GM23338 (cell line): ENCODE measurements around the gene TRDN.

Experiments used
- CREB1 ChIP-seq: fragments of 250-450 bp; sonication (Bioruptor Pico); IDR thresholded peaks from 2 replicates; pipeline ENCODE4 v1.5.0; 2020; ENCODE audit warnings: low read depth, mild to moderate bottlenecking, moderate library complexity
- EZH2 ChIP-seq: fragments of 200-600 bp; sonication (generic); IDR thresholded peaks from one replicate; pipeline ENCODE4 v1.8.0; 2017; ENCODE audit warnings: antibody characterized with exemption, mild to moderate bottlenecking, low read depth; ENCODE audit not compliant: unreplicated experiment
- EZH2phosphoT487 ChIP-seq: fragments of 200-600 bp; sonication (generic); IDR thresholded peaks from one replicate; pipeline ENCODE4 v1.8.1; 2018; ENCODE audit warnings: antibody characterized with exemption; ENCODE audit not compliant: unreplicated experiment
- JUNB ChIP-seq: IDR thresholded peaks from one replicate; pipeline ENCODE4 v1.6.1; 2016; ENCODE audit warnings: antibody characterized with exemption; ENCODE audit not compliant: unreplicated experiment
- NANOG ChIP-seq: IDR thresholded peaks from 2 replicates; pipeline ENCODE4 v1.6.1; 2016; ENCODE audit warnings: antibody characterized with exemption, borderline replicate concordance
- POLR2AphosphoS5 ChIP-seq: IDR thresholded peaks from 2 replicates; pipeline ENCODE4 v1.6.1; 2016; ENCODE audit warnings: antibody characterized with exemption, low read depth
- STAT1 ChIP-seq: IDR thresholded peaks from one replicate; pipeline ENCODE4 v1.6.1; 2016; ENCODE audit warnings: antibody characterized with exemption; ENCODE audit not compliant: unreplicated experiment
- ZNF114 ChIP-seq: fragments of 250-450 bp; sonication (Bioruptor Pico); IDR thresholded peaks from 2 replicates; pipeline ENCODE4 v1.5.0; 2020; ENCODE audit warnings: mild to moderate bottlenecking, moderate library complexity
- ZNF331 ChIP-seq: fragments of 250-450 bp; sonication (Bioruptor Pico); IDR thresholded peaks from 2 replicates; pipeline ENCODE4 v1.5.0; 2020; ENCODE audit warnings: low read depth, mild to moderate bottlenecking, moderate library complexity
- TF ChIP-seq, protein P1 (sequence below), 2 experiments: fragments of 200-600 bp in 1 of 2; sonication (generic) in 1 of 2; conservative IDR thresholded peaks; 2 replicates each; pipeline versions ENCODE4 v1.5.1 to v1.6.1; 2016 to 2017; ENCODE audit warnings: antibody characterized with exemption in 2 of 2, low read depth in 2 of 2, mild to moderate bottlenecking in 2 of 2, moderate library complexity in 1 of 2
- TF ChIP-seq, protein P2 (sequence below): IDR thresholded peaks from one replicate; pipeline ENCODE4 v1.6.1; 2018; ENCODE audit warnings: antibody characterized with exemption; ENCODE audit not compliant: unreplicated experiment
- TF ChIP-seq, protein P3 (sequence below): IDR thresholded peaks from 2 replicates; pipeline ENCODE4 v1.6.1; 2016; ENCODE audit warnings: antibody characterized with exemption

DNA sequence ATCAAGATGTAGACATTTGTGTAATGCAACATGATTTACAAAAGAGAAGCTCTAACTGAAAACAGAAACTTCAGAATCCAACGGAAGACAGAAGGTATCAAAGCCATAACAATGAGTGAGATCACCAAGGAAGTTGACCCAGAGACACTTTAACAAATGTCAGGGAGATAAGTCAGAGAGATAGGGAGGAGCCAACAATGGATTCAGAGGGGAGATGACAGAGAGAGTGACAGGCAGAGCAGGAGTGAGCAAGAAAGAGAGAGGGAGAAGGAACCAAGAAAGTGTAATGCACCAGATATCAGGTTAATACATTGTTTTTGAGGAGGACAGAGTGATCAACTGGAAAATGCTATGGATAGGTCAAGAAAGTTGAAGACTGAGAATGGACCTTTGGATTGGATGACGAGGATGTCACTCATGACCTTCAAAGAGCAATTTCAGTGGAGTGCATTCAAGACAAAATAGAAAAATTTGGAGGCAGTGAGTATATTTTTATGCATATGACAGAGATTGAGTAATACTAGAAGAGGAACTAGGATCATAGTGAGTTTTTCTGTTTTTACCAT lies 86.6 kb downstream of the TRDN start:
- TF ChIP-seq, protein P1, sequence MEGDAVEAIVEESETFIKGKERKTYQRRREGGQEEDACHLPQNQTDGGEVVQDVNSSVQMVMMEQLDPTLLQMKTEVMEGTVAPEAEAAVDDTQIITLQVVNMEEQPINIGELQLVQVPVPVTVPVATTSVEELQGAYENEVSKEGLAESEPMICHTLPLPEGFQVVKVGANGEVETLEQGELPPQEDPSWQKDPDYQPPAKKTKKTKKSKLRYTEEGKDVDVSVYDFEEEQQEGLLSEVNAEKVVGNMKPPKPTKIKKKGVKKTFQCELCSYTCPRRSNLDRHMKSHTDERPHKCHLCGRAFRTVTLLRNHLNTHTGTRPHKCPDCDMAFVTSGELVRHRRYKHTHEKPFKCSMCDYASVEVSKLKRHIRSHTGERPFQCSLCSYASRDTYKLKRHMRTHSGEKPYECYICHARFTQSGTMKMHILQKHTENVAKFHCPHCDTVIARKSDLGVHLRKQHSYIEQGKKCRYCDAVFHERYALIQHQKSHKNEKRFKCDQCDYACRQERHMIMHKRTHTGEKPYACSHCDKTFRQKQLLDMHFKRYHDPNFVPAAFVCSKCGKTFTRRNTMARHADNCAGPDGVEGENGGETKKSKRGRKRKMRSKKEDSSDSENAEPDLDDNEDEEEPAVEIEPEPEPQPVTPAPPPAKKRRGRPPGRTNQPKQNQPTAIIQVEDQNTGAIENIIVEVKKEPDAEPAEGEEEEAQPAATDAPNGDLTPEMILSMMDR (conservative IDR thresholded peaks at IDR 0.05; ENCODE audit: low read depth in 2 of 2): no peak
- TF ChIP-seq POLR2AphosphoS5 (no peak), EZH2 (no peak), CREB1 (CRISPR knock-in tag) (no peak), JUNB (no peak), ZNF331 (CRISPR knock-in tag) (no peak), ZNF114 (no peak), EZH2phosphoT487 (no peak), STAT1 (no peak), NANOG (no peak)
- TF ChIP-seq, protein P2, sequence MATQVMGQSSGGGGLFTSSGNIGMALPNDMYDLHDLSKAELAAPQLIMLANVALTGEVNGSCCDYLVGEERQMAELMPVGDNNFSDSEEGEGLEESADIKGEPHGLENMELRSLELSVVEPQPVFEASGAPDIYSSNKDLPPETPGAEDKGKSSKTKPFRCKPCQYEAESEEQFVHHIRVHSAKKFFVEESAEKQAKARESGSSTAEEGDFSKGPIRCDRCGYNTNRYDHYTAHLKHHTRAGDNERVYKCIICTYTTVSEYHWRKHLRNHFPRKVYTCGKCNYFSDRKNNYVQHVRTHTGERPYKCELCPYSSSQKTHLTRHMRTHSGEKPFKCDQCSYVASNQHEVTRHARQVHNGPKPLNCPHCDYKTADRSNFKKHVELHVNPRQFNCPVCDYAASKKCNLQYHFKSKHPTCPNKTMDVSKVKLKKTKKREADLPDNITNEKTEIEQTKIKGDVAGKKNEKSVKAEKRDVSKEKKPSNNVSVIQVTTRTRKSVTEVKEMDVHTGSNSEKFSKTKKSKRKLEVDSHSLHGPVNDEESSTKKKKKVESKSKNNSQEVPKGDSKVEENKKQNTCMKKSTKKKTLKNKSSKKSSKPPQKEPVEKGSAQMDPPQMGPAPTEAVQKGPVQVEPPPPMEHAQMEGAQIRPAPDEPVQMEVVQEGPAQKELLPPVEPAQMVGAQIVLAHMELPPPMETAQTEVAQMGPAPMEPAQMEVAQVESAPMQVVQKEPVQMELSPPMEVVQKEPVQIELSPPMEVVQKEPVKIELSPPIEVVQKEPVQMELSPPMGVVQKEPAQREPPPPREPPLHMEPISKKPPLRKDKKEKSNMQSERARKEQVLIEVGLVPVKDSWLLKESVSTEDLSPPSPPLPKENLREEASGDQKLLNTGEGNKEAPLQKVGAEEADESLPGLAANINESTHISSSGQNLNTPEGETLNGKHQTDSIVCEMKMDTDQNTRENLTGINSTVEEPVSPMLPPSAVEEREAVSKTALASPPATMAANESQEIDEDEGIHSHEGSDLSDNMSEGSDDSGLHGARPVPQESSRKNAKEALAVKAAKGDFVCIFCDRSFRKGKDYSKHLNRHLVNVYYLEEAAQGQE: no peak
- TF ChIP-seq, protein P3, sequence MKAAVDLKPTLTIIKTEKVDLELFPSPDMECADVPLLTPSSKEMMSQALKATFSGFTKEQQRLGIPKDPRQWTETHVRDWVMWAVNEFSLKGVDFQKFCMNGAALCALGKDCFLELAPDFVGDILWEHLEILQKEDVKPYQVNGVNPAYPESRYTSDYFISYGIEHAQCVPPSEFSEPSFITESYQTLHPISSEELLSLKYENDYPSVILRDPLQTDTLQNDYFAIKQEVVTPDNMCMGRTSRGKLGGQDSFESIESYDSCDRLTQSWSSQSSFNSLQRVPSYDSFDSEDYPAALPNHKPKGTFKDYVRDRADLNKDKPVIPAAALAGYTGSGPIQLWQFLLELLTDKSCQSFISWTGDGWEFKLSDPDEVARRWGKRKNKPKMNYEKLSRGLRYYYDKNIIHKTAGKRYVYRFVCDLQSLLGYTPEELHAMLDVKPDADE: no peak
